GM23338 (cell line): Measurements from ENCODE around the gene RPS5.

ENCODE experiments used
- CREB1 ChIP-seq: fragments of 250-450 bp; sonication (Bioruptor Pico); IDR thresholded peaks from 2 replicates; pipeline ENCODE4 v1.5.0; 2020; ENCODE audit warnings: low read depth, mild to moderate bottlenecking, moderate library complexity
- CTCF ChIP-seq, 2 experiments: fragments of 200-600 bp in 1 of 2; sonication (generic) in 1 of 2; conservative IDR thresholded peaks; 2 replicates each; pipeline versions ENCODE4 v1.5.1 to v1.6.1; 2016 to 2017; ENCODE audit warnings: antibody characterized with exemption in 2 of 2, low read depth in 2 of 2, mild to moderate bottlenecking in 2 of 2, moderate library complexity in 1 of 2
- EZH2 ChIP-seq: fragments of 200-600 bp; sonication (generic); IDR thresholded peaks from one replicate; pipeline ENCODE4 v1.8.0; 2017; ENCODE audit warnings: antibody characterized with exemption, mild to moderate bottlenecking, low read depth; ENCODE audit not compliant: unreplicated experiment
- EZH2phosphoT487 ChIP-seq: fragments of 200-600 bp; sonication (generic); IDR thresholded peaks from one replicate; pipeline ENCODE4 v1.8.1; 2018; ENCODE audit warnings: antibody characterized with exemption; ENCODE audit not compliant: unreplicated experiment
- JUNB ChIP-seq: IDR thresholded peaks from one replicate; pipeline ENCODE4 v1.6.1; 2016; ENCODE audit warnings: antibody characterized with exemption; ENCODE audit not compliant: unreplicated experiment
- NANOG ChIP-seq: IDR thresholded peaks from 2 replicates; pipeline ENCODE4 v1.6.1; 2016; ENCODE audit warnings: antibody characterized with exemption, borderline replicate concordance
- POLR2AphosphoS5 ChIP-seq: IDR thresholded peaks from 2 replicates; pipeline ENCODE4 v1.6.1; 2016; ENCODE audit warnings: antibody characterized with exemption, low read depth
- REST ChIP-seq: IDR thresholded peaks from one replicate; pipeline ENCODE4 v1.6.1; 2018; ENCODE audit warnings: antibody characterized with exemption; ENCODE audit not compliant: unreplicated experiment
- STAT1 ChIP-seq: IDR thresholded peaks from one replicate; pipeline ENCODE4 v1.6.1; 2016; ENCODE audit warnings: antibody characterized with exemption; ENCODE audit not compliant: unreplicated experiment

DNA sequence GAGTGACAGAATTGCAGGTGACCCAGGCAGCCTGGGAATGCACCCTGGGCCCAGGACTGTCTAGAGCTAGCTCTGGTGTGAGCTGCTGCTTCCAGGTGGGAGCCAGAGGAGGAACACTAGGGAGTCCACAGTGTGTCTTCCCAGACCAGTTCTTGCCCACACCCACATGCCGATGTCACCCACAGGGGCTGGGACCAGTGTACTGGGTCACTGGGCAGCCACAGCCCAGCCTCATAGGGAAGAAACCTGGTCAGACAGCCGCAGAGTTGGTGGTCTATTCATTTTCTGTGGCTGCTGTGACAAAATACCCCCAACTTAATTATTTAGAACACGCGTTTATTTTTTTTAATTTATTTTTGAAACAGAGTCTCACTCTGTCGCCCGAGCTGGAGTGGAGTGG is 11.5 kb downstream of the RPS5 start:
- TF ChIP-seq CTCF (conservative IDR thresholded peaks at IDR 0.05; ENCODE audit: low read depth in 2 of 2) (no peak), EZH2phosphoT487 (no peak), CREB1 (no peak), EZH2 (no peak), POLR2AphosphoS5 (no peak), REST (no peak), STAT1 (no peak), JUNB (no peak), NANOG (no peak)
